HepG2 (cell line): Measurements from ENCODE around the gene CPT1A. TPM values are rescaled to one million over a fixed set of nuclear protein-coding genes. Genes with fewer than 3 reads are reported as not detected.
A peak's percentile ranks its signal among the peaks of the same experiment; 100 is the strongest.

Source experiments
- BCL3 ChIP-seq: sonication (generic); formaldehyde crosslinking; IDR thresholded peaks from 2 replicates; pipeline ENCODE4 v1.5.1; 2020; ENCODE audit warnings: mild to moderate bottlenecking, missing genetic modification reagents, moderate library complexity
- GTF3A ChIP-seq: sonication (generic); formaldehyde crosslinking; conservative IDR thresholded peaks from 2 replicates; pipeline ENCODE4 v1.4.0; 2020; ENCODE audit warnings: mild to moderate bottlenecking, missing genetic modification reagents
- HDAC2 ChIP-seq: sonication (generic); formaldehyde crosslinking; IDR thresholded peaks from 2 replicates; pipeline ENCODE4 v1.4.0; 2020; ENCODE audit warnings: missing genetic modification reagents
- HNRNPL ChIP-seq: fragments of 200-400 bp; formaldehyde crosslinking; IDR thresholded peaks from 2 replicates; pipeline ENCODE4 v1.6.1; 2017; ENCODE audit warnings: mild to moderate bottlenecking, low read depth, low read length
- KAT8 ChIP-seq: IDR thresholded peaks from 2 replicates; pipeline ENCODE4 v1.6.1; 2016; ENCODE audit warnings: missing genetic modification reagents, missing compliant biosample characterization
- SP140L ChIP-seq: sonication (generic); formaldehyde crosslinking; IDR thresholded peaks from 2 replicates; pipeline ENCODE4 v1.4.0; 2020; ENCODE audit warnings: missing genetic modification reagents, borderline replicate concordance
- TCF12 ChIP-seq, 2 experiments: fragments of 450-650 bp in 1 of 2; sonication (generic) in 1 of 2; formaldehyde crosslinking in 1 of 2; IDR thresholded peaks; 2 replicates each; pipeline versions ENCODE4 v1.6.1 to v1.8.0; 2017 to 2022; ENCODE audit warnings: antibody characterized with exemption in 1 of 2, mild to moderate bottlenecking in 1 of 2, missing genetic modification reagents in 1 of 2, moderate library complexity in 1 of 2
- TEAD2 ChIP-seq: sonication (generic); formaldehyde crosslinking; IDR thresholded peaks from 2 replicates; pipeline ENCODE4 v1.9.0; 2021; ENCODE audit warnings: missing genetic modification reagents
- ZNF160 ChIP-seq: sonication (generic); formaldehyde crosslinking; IDR thresholded peaks from 2 replicates; pipeline ENCODE4 v1.8.0; 2022; ENCODE audit warnings: mild to moderate bottlenecking, inconsistent platforms, missing genetic modification reagents
- ZNF414 ChIP-seq: sonication (generic); formaldehyde crosslinking; IDR thresholded peaks from 2 replicates; pipeline ENCODE4 v1.5.0; 2020; ENCODE audit warnings: missing genetic modification reagents
- ZNF564 ChIP-seq: sonication (generic); formaldehyde crosslinking; IDR thresholded peaks from 2 replicates; pipeline ENCODE4 v1.8.1; 2023; ENCODE audit warnings: mild to moderate bottlenecking, missing genetic modification reagents
- ZNF589 ChIP-seq: sonication (generic); formaldehyde crosslinking; conservative IDR thresholded peaks from 2 replicates; pipeline ENCODE4 v1.8.0; 2022; ENCODE audit warnings: mild to moderate bottlenecking, moderate library complexity, missing genetic modification reagents
- polyA plus RNA-seq, 8 experiments: library from polyadenylated mRNA; depleted of rRNA in 3 of 8; stranded (reverse) in 7 of 8; unstranded in 1 of 8; fragments of >200 nt; fragmentation: Illumina TruSeq in 4 of 8; extraction: Trizol in 4 of 8; gene quantifications; 2 replicates each; pipeline versions ENCODE4 v1.2.1 to v1.2.3, GENCODE V29; 2011 to 2016; ENCODE audit warnings: low read depth in 4 of 8, missing spikeins in 1 of 8, mixed read lengths in 1 of 8; ENCODE audit not compliant: insufficient read depth in 1 of 8
- total RNA-seq, 5 experiments: library from RNA; depleted of rRNA; stranded (reverse); fragments of >200 nt; fragmentation: Illumina TruSeq; extraction: Trizol; gene quantifications; 2 replicates each; pipeline ENCODE4 v1.2.3, GENCODE V29; 2016; ENCODE audit warnings: low read depth in 1 of 5
- TF ChIP-seq, protein P1 (sequence below): sonication (generic); formaldehyde crosslinking; IDR thresholded peaks from one replicate; pipeline ENCODE4 v1.5.1; 2020; ENCODE audit warnings: mild to moderate bottlenecking, missing genetic modification reagents; ENCODE audit errors: not compliant biosample characterization
- TF ChIP-seq, protein P2 (sequence below): sonication (generic); formaldehyde crosslinking; IDR thresholded peaks from 2 replicates; pipeline ENCODE4 v1.4.0; 2020; ENCODE audit warnings: missing genetic modification reagents

Gene CPT1A
- total and polyA plus RNA-seq, 2 of the 13 experiments (the other 11 are each of a cell fraction or from before 2014, with no cell fraction given) = 7.0 to 7.1 TPM

DNA sequence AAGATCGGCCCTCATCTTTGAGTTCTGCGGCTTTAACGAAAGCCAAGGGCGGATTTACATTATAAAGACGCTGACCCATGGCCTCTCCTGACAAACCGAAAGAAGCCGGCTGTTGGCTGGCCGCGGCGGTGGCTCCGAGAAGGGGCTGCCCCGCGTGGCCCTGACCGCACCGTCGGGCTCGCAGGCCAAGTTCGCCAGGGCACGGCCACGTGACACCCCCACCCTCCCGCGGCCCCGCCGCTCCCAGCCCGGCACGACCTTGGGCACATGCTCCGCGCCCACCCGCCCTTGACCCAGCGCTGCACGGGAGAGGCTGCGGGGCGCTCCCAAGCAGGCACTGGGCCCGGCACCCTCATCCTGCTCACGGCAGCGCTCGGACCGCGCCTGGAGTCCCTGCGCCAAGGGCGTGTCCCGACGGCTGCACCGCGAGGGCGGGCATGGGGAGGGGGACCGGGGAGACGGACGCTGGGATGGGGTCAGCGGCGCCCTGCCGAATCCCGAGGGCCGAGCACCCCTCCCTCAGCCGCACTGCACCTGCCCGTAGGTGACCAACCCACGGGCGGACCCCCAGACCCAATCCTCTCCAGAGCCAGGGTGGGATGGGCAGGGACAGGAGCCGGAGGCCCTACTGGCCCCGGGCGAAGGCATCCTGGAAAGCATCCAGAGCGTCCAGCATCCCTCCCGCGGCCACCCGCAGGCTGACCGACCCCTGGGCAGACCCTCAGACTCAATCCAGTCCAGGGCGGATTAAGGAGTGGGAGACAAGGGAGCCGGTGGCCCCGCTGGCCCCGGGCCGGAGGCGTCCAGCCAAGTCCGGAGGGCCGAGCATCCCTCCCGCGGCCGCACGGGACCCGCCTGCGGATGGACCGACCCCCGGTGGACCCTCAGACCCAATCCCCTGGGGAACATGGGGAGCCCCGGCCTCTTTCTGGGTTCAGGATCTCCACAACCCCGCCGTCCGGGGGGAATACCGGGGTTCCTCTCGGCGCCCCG, 759 bp downstream of the CPT1A start (continued):
- TF ChIP-seq, protein P1, sequence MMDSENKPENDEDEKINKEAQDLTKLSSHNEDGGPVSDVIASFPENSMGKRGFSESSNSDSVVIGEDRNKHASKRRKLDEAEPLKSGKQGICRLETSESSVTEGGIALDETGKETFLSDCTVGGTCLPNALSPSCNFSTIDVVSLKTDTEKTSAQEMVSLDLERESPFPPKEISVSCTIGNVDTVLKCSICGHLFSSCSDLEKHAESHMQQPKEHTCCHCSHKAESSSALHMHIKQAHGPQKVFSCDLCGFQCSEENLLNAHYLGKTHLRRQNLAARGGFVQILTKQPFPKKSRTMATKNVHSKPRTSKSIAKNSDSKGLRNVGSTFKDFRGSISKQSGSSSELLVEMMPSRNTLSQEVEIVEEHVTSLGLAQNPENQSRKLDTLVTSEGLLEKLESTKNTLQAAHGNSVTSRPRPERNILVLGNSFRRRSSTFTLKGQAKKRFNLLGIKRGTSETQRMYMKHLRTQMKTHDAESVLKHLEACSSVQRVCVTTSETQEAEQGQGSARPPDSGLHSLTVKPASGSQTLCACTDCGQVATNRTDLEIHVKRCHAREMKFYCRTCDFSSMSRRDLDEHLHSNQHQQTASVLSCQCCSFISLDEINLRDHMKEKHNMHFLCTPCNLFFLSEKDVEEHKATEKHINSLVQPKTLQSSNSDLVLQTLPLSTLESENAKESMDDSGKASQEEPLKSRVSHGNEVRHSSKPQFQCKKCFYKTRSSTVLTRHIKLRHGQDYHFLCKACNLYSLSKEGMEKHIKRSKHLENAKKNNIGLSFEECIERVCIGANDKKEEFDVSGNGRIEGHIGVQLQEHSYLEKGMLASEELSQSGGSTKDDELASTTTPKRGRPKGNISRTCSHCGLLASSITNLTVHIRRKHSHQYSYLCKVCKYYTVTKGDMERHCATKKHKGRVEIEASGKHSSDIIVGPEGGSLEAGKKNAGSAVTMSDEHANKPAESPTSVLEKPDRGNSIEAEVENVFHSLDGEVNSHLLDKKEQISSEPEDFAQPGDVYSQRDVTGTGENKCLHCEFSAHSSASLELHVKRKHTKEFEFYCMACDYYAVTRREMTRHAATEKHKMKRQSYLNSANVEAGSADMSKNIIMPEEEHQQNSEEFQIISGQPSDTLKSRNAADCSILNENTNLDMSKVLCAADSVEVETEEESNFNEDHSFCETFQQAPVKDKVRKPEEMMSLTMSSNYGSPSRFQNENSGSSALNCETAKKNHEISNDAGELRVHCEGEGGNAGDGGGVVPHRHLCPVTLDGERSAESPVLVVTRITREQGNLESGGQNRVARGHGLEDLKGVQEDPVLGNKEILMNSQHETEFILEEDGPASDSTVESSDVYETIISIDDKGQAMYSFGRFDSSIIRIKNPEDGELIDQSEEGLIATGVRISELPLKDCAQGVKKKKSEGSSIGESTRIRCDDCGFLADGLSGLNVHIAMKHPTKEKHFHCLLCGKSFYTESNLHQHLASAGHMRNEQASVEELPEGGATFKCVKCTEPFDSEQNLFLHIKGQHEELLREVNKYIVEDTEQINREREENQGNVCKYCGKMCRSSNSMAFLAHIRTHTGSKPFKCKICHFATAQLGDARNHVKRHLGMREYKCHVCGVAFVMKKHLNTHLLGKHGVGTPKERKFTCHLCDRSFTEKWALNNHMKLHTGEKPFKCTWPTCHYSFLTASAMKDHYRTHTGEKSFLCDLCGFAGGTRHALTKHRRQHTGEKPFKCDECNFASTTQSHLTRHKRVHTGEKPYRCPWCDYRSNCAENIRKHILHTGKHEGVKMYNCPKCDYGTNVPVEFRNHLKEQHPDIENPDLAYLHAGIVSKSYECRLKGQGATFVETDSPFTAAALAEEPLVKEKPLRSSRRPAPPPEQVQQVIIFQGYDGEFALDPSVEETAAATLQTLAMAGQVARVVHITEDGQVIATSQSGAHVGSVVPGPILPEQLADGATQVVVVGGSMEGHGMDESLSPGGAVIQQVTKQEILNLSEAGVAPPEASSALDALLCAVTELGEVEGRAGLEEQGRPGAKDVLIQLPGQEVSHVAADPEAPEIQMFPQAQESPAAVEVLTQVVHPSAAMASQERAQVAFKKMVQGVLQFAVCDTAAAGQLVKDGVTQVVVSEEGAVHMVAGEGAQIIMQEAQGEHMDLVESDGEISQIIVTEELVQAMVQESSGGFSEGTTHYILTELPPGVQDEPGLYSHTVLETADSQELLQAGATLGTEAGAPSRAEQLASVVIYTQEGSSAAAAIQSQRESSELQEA (CRISPR knock-in tag) = peak; percentile 48
- TF ChIP-seq ZNF589 (peak; percentile 70; the same call in 1 of the 2 replicates), KAT8 (CRISPR knock-in tag) (peak; percentile 14; the same call in 1 of the 2 replicates), ZNF414 (CRISPR knock-in tag) (peak; percentile 51; the same call in 1 of the 2 replicates), SP140L (CRISPR knock-in tag) (no peak), ZNF160 (CRISPR knock-in tag) (0 out of 2 replicates have a peak, but pooled peaks have one; percentile 42), BCL3 (CRISPR knock-in tag) (0 out of 2 replicates have a peak, but pooled peaks have one; percentile 36), GTF3A (CRISPR knock-in tag) (no peak), HNRNPL (0 out of 2 replicates have a peak, but pooled peaks have one; percentile 23), TEAD2 (CRISPR knock-in tag) (no peak), TCF12 (IDR thresholded peaks at IDR 0.05) (no peak), TCF12 (CRISPR knock-in tag; IDR thresholded peaks at IDR 0.05) (no peak), HDAC2 (CRISPR knock-in tag) (no peak), ZNF564 (CRISPR knock-in tag) (peak; percentile 74; the same call in 1 of the 2 replicates)
- TF ChIP-seq, protein P2, sequence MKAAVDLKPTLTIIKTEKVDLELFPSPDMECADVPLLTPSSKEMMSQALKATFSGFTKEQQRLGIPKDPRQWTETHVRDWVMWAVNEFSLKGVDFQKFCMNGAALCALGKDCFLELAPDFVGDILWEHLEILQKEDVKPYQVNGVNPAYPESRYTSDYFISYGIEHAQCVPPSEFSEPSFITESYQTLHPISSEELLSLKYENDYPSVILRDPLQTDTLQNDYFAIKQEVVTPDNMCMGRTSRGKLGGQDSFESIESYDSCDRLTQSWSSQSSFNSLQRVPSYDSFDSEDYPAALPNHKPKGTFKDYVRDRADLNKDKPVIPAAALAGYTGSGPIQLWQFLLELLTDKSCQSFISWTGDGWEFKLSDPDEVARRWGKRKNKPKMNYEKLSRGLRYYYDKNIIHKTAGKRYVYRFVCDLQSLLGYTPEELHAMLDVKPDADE = no peak
